Measurements from ENCODE around the gene IL7R.
"Not testable (repeated sequence)": the region's sequence is repeated elsewhere in the genome, so short reads cannot be mapped to it uniquely, and the experiment has no call there.

IL7R gene

GRCh38 chr5:35877655-35878054, 21.0 kb downstream of the IL7R start:
- no peak for DNase-seq (ENCODE audit: low spot score)

DNA sequence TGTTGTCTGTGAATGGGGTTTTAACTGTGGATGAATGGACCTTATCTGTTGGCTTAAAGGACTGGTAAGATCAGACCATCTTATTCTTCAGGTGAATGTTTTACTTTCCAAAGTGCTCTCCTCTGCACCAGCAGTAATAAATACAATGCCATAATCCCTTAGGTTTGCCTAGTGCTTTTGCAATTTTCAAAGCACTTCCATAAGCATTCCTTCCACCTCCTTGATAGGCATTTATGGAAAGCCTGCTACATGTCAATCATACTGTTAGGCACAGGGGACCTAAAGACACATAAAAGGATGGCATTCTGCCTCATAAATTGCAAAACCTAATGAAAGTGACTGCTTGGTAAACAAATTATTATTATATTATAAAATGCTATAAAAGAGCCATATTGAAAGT, 21.4 kb downstream of the IL7R start:
- DNase-seq (ENCODE audit: low spot score), result no peak

GRCh38 chr5:35879096-35879495, 22.4 kb downstream of the IL7R start:
- no peak for DNase-seq (ENCODE audit: low spot score)

DNA sequence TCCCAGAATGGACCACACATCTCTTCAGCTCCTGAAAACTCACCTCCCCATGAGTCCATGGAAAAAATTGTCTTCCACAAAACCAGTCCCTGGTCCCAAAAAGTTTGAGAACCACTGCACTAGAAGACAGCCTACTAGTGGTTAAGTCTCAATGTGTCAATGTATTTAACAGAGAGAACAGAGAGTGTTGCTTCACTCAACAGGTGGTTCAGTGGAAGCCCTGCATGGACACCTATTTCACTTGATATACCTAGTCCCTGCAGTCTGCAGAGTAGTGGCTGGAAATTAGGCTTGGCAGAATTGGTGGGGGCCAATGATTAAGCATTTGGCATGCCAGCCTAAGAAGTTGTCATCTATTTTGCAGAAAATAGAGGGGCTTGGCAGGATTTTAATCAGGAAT, 23.0 kb downstream of the IL7R start:
- DNase-seq (ENCODE audit: low spot score), result no peak

GRCh38 chr5:35880156-35880555, 23.5 kb downstream of the IL7R start:
- no peak for DNase-seq (ENCODE audit: low spot score)

DNA sequence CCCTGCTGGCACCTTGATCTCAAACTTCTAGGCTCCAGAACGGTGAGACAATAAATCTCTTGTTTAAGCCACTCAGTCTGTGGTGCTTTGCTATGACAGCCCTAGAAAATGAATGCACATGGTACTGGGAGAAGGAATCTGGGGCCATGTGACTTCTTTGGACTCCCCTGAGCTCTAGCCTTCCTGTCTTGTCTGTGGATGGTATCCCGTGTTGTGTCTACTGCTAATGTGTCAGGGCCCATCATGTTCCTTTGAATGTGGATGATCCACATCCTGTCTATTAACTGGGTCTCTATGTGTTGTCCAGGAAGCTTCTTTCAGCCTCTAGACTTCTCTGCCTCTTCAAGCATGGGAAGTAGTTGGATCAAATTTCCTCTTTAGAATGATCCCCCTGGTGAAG, 25.1 kb downstream of the IL7R start:
- DNase-seq (ENCODE audit: low spot score), result no peak

DNA sequence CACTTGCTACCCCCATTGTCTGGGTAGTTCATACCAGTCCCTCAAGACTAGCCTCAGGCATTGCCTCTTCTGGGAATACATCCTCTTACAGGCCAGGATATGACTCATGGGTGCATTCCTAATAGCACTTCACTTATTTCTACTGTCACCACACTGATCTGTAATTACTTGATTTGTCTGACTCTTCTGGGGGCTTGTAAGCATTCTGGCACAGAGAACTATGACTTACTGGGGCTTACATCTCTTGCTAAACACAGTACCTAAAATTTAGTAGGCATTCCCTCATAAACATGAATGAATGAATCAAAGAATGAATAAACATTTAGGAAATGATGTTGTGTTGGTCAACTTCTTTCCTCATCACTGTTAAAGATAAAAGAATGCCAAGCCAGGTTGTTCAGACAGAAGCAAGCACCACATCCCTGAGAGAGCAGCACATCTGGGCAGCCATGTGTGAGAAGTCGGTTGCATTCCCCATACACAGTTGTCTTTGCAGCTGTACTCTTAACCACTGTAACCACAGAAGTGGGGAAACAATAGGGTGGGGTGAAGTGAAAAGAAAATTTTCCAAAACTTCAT, 27.6 kb downstream of the IL7R start:
- peak; percentile 74 for DNase-seq (ENCODE audit: low spot score)

DNA sequence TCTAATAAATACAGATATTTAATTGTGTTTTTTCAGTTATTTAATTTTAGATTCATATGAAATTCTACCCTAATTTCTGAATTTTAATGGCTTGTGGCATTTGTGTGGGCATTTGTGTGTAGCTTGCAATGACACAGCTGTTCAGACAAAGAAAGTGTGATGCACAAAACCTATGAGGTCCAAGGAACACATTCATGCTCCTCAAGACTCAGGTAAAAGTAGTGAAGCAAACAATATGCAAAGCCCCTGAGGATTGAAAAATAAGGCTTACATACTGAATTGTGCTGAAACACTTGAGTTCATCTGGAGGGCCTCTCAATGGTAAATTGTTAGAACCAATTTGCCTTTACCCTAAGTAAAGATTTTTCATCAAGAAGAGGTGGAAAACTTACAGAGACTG, 28.1 kb downstream of the IL7R start:
- DNase-seq (ENCODE audit: low spot score), result no peak

DNA sequence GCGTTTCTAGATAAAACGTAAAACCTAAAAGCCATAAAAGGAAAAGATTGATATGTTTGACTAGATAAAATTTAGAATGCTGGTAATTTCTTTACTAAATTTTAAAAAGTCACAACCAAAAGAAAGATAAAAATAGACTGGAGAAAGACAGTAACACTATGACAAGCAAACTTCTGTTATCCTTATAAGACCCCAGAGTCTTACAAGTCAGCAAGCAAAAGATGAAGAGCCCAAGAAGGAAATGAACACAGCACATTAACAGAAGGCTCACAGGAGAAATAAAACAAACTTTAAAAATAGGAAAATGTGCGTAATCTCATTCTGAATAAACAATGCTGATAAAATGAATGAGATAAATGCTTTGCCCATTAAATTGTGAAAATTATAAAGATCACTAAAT, 29.7 kb downstream of the IL7R start:
- no peak for DNase-seq (ENCODE audit: low spot score)

DNA sequence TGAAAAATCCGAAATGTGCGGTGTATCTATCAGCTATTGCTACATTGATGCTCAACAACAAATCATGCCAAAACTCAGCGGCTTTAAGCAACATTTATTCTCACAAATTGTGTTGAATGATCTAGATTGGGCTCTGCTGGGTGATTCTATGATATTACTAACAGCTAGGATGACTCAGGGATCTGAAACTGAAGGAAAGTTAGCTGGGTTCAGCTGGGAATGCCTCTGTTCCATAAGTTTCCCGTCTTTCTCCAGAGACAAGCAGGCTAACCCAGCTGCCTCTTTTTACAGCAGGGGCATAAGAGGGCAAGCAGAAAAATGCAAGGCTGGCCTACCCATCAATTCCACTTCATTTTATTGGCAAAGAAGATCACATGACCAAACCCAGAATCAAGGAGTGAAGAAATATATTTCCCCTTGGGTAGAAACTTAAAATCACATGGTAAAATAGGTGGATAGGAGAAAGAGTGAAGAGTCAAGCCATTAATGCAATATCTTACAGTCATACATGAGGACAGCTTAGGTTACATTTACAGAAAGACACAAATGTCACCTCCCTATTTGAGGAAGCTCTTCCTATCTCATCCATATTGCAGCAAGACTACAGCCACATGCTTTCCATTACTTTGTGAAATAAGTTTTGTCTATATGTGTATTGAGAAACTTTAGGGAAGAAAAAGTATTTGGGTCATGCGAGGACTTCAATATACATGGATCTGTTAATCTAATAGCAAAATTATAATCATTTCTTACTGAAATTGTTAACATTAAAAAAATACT, 30.8 kb downstream of the IL7R start:
- DNase-seq (ENCODE audit: low spot score), result no peak

DNA sequence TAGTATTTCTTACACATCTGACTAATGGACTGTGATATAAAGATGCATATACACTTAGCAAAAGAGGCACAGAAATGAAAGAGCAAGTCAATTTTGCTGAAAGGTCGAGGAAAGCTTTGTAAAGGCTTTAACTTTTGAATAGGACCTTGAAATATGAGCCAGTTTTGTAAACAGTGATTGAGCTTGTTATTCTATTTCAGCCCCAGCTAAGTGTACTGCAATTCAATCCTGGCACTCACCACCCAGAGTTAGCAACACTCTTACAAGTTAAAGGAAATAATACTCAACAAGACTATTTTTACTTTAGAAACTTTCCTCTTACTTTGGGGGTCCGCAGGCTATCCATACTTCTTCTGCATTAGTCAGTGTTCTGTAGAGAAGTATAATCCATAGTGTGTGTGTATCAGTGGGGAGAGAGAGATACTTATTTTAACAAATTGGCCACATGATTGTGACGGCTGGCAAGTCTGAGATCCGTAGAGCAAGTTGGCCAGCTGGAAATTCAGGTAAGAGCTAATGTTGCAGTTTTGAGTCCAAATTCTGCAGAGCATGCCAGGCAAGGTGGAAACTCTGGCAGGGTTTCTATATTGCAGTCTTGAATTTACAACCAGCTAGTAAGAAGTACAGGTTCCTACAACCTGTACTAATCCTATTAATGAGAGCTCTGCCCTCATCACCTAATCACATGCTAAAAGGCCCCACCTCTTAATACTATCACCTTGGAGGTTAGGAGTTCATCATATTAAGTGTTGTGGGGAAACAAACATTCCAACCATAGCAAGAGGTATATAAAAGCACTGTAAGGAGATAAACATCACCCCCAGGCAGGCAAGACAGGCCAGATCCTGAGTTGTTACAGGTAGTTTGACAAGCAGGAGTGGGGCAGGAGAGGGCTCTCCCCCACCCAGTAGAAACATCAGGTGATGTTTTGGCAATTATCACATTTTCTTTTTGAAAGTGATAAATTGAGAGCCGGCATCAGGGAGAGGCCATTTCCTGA, 33.6 kb downstream of the IL7R start:
- DNase-seq (ENCODE audit: low spot score), result no peak

DNA sequence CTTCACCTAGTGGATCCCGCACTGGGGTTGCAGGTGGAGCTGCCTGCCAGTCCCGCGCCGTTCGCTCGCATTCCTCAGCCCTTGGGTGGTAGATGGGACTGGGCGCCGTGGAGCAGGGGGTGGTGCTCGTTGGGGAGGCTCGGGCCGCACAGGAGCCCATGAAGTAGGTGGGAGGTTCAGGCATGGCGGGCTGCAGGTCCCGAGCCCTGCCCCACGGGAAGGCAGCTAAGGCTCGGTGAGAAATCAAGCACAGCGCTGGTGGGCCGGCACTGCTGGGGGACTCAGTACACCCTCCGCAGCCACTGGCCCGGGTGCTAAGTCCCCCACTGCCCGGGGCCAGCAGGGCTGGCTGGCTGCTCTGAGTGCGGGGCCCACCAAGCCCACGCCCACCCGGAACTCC, 36.1 kb downstream of the IL7R start:
- not testable (repeated sequence) for DNase-seq (ENCODE audit: low spot score)

- DNase-seq (ENCODE audit: low spot score), result no peak
These were observed 37.4 kb downstream of the IL7R start for GRCh38 chr5:35894131-35894530.

DNA sequence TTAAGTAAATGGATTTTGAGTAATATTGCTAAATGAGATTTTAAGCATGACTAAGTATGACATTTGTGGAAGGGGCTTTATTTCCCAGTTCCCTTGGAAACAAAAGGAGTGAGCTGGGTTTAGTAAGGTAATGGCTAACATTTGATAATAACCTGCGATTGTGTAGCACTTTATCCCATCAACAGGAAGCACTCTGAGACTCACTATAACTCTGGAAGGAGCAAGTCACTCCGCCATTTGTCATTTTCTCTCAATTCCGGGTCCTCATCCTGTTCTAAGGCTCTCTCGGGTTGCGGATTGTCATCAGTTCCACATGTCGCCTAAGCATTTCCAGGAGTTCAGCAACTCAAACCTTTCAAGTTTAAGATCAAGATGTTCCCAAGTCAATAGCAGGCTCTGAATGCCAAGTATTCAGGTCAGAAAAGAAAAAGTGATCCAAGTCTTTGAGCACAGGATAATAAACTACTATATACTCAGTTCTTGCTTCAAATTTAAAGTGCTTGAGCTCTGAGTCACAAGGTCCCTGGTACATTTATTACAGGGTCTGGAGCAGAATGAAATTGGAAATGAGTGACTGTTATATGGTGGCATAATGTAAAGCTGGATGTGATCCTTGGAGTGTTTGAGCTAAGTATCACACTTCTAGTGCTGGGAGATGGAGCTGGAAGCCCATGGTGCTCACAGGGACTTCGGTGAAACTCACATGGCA, 42.4 kb downstream of the IL7R start:
- no peak for DNase-seq (ENCODE audit: low spot score)

DNA sequence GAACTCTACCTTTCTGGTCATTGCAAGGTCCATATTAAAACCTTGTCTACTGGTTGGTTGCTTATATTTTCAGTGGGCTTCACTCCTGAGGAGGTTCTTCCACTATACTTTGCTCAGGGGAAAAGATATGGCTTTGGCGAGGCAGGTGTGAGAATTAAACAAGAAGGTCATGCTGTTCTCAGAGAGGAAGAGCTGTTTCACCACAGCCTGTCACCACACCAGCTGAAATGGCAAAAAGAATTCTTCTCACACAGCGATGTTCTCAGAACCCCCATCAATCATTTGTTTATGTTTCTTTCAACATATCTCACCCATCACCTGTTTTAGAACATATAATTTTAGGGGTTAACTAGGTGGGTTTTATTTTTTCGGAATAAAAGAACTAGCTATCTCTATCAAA, 43.1 kb downstream of the IL7R start:
- DNase-seq (ENCODE audit: low spot score), result no peak

DNA sequence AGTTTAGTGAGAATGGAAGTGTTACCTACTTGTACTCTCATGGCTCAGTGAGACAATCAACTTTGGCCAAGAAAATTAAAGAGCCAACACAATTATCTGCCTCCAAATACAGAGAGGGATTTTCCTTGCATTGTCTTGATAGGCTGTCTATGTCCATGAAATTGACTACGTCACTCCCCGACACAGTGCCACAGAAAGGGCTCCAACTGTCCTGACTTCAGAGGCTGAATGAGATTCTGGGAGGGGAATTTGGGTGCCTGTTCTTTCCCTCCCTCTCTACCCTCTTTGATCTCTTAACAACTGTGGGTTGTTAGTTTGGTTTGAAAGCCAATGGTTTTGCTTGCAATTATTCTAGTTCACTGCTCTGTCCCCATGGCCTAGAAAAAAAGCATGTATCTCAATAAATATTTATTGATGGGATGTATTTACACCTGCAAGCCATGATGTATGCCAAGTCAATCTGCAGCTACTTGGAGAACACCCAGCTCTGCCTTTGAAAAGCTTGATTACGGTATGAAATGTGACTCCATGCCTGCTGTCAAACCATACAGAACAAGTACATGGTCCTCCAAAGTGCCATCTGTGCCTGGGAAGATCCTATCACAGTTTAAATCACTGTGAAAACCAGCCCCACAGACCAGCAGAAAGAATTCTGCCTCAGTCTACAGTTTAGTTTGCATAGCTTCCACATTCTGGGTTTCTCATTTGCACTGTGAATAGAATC, 44.4 kb downstream of the IL7R start:
- DNase-seq (ENCODE audit: low spot score), result no peak

DNA sequence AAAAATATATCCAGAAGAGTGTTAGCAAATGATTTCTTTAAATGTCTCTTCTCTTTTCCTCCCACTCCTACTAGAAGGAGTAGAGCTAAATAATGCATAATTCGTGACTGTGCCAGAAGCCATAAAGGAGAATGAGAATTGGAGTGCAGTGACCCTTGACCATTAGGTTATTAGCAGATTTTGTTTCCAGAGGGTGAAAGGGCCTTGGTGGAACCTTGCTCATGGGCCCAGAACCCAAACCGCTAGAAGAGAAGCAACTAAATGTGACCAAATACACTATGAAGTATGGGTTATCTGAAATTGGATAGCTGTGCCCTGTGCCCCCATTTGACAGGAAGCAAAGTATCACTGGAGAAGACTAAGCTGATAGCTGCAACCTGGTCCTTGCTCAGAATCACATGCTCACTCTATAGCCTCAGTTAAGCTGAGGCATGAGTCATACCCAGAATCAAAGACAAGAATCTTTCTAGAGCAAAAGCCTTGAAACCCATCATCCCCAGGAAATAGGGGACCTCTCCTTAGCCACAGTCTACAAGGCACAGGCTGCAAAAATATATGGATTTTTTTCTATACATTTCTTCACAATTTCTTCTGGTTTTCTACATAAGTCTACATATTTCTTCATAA, 45.5 kb downstream of the IL7R start:
- no peak for DNase-seq (ENCODE audit: low spot score)

DNA sequence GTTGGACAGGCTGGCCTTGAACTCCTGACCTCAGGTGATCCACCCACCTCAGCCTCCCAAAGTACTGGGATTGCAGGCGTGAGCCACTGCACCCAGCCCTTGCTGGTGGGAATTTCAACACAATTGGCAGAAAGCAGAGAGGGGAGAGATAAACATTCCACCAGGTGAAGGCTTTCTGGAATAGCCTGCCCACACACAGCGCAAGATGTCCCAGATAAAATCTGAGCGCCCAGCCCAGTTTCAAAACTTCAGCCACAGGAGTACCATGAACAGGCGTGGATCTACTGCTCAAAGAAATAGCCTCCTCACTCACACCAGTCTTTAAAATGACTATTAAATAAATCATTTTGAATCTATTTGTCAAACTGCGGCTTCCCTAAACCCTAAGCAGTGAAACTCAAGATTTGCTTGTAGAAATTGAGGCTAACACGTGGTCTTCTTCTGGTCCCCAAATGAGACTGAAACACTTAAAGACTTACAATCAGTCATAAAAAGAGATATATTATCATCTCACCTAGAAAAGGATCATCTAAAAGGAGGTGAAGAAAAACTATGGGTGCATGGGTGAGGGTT, 47.0 kb downstream of the IL7R start:
- DNase-seq (ENCODE audit: low spot score), result no peak

DNA sequence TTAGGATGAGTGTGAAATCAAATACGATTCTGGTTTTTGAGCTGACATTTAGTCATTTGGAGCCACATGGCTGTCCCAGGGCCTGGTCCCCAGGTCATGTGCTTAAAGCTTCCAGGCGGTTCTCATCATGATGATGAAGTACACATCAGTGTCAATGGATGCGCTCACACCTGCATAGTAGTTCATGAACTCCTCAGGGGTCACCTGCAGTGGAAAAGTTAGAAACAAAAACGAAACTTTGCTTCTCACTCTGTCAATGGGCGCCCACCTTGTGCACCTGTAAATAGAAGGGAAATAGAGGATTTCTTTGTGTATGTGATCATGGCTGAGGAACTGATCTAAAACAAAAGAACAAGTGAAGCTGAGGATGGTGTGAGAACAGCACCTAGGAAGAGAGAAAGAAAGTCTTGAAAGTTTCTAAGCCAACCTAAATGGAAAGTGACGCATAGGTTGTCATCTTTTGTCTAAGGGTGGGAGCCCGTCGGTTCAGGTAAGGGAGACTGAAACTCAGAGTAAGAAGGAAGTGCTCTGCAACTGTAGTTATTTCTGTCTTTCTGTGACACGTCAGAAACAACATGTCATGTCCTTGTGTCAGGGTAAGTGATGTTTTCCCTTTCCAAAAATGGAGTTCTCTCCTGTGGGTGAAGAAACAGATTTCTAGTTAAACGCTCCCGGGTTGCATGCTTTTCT, 47.9 kb downstream of the IL7R start:
- no peak for DNase-seq (ENCODE audit: low spot score)

DNA sequence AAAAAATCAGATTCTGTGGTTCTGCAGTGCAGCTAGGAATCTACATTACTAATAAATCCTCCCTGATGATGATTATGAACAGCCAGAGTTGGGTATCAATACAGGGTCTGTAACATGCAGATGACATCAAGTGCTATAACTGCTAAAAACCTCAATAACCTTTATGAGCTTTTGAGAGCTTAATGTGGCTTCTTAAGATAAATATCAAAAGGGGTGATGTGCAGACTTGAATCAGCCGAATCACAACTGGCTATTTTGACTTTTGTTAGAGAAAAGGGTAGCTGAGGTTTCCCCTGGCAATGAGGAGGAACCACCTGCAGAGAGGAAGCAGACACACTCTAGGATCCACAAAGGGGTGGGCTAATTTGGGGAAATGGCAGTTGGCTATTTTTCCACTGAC, 51.5 kb downstream of the IL7R start:
- DNase-seq (ENCODE audit: low spot score), result no peak
